ENCODE data around the gene NDFIP2.
A peak's percentile ranks its signal among the peaks of the same experiment; 100 is the strongest.

The NDFIP2 gene, protein sequence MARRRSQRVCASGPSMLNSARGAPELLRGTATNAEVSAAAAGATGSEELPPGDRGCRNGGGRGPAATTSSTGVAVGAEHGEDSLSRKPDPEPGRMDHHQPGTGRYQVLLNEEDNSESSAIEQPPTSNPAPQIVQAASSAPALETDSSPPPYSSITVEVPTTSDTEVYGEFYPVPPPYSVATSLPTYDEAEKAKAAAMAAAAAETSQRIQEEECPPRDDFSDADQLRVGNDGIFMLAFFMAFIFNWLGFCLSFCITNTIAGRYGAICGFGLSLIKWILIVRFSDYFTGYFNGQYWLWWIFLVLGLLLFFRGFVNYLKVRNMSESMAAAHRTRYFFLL

DNA sequence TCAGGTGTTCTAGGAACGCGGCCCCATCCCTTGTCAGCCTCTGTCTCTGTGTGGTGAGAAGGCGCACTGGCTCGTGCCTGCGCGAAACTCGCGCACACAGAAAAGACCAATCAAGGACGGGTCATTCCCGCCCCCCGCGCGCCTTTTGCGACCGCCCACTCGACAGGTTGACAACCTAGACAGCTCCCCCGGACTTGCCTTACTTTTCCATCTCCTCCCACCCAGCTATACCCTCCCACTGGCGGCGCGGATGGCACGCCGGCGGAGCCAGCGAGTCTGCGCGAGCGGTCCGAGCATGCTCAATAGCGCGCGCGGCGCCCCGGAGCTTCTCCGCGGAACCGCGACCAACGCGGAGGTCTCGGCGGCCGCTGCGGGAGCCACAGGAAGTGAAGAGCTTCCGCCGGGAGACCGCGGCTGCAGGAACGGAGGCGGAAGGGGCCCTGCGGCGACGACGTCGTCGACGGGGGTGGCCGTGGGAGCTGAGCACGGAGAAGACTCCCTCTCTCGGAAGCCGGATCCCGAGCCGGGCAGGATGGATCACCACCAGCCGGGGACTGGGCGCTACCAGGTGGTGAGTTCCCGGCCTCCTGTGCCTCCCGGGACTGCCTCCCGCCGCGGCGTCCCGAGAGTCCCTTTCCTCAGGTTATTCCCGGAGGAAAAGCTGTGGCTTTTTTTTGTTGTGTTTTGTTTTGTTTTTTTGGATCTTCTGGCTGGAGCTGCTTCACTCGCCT is at the start of gene NDFIP2:
NDFIP2 (plus strand) TSS at position 202 of the 731 bp plus-strand sequence; CDS start at position 251, 49 bp downstream.
- DNase-seq, result peak; percentile 93

DNA sequence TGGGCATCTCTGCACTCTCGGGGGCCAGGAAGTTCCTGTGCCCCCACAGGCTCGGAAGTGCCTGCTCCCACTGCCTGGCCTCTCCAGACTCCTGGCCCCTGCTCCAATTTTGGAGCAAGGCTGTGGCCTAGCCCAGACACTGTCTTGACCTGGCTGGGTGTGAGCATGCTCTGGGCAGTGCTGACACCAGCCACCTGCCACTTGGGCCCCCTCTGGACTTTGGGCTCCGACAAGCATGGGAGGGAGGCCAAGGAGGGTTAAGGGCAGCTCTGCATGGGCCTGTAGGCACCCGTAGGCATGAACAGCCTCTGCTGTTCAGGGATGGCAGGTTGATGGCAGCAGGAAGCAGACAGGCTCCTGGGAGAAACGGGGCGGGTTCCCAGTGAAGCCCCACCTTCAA is 48.9 kb upstream of the NDFIP2 start:
- DNase-seq, result no peak

DNA sequence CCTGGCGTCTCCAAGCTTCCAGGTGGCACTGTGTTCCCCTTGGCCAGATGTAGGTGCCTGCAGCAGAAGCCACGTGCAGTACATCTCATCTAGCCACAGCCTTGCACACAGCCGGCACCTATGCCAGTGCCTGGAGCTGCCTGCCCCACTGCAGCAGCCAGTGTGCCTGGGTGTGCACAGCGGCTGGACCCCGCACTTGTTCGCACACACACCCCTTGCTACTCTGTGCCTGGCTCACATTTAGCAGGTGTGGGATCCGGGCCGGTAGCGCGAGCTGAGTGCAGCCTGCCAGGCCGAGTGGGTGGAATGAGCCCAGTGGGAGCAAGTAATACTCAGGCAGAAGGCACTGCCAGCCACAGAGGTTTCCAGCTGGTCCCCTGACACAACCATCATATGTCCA is 48.0 kb upstream of the NDFIP2 start:
- no peak for DNase-seq

DNA sequence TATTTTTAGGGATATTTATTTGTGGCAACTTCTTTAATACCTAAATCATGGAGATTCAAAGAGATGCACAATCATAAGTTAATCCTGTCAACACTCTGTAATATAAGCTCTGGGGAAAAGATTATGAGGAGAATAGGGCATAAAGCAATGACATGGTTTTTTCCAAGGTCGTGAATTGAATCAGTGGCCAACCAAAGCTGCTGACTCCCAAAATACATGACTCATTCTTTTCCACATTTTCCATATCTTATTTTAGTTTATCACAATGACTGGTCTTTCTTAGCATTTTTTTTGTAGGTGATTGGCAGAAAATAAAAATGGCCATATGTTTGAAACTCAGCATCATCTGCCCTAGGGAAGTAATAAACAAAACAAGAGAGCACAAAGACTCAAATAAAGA is 46.4 kb upstream of the NDFIP2 start:
- DNase-seq, result no peak

DNA sequence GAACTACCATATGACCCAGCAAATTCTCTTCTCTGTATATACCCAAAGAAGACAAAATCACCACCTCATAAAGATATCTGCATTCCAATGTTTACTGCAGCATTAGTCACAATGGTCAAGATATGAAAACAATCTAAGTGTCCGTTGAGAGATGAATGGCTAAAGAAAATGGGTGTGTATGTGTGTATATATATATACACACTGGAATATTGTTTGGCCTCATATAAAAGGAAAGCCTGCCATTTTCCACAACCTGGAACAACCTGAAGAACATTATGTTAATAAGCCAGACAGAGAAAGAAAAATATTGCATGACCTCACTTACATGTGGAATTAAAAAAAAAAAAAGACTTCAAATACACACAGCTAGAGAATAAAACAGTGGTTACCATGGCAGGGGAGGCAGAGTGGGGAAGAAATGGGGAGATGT is 45.4 kb upstream of the NDFIP2 start:
- DNase-seq, result no peak

DNA sequence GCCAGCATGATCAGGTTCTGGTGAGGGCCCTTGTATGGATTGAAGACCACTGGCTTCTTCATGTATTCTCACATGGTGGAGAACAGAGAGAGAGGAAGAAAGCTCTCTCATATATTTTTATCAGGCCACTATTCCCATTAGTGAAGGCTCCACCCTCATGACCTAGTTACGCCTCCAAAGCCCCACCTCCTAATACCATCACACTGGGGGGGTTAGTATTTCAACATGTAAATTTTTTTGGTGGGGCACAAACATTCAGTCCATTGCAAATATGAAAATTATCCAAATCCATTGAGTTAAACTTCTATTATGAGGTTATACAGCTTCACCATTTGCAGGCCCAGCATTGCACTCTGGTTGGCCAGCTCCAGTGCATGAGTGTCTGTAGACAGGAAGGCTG is 41.7 kb upstream of the NDFIP2 start:
- no peak for DNase-seq

DNA sequence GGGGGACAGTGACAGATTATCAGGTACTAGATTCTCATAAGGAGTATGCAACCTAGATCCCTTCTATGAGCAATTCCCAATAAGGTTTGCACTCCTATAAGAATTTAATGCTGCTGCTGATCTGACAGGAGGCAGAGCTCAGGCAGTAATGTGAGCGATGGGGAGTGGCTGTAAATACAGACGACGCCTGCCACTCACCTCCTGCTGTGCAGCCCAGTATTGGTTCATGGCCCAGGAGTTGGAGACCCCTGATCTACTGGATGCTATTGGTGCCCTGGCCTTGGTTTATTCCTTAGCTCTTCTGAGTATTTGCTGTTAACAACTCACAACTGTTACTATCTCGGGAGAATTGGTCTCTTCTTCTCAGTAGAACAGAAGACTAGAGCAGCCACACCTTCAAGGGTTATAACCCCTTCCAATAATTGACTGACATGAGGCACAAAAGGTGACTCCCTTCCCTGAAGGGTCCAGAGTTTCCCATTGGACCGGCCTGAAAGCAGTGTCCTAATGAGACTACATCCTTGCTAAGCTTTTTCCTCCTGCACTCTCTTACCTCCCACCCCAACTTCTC is 39.9 kb upstream of the NDFIP2 start:
- no peak for DNase-seq

DNA sequence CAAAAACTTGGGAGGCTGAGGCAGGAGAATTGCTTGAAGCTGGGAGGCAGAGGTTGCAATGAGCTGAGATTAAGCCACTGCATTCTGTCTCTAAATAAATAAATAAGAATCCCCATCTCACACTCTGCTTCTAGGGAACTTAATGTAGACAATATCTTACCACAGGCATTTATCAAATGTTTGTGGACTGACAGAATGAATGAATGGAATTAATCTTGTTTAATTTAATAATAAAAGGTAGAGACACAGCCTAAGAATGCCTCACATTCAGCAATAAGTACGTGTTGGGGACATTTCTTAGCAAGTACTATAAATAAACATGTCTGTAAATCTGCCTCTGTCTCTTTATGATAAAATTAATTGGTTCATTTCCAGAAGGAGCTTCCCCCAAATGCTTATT is 38.7 kb upstream of the NDFIP2 start:
- no peak for DNase-seq

DNA sequence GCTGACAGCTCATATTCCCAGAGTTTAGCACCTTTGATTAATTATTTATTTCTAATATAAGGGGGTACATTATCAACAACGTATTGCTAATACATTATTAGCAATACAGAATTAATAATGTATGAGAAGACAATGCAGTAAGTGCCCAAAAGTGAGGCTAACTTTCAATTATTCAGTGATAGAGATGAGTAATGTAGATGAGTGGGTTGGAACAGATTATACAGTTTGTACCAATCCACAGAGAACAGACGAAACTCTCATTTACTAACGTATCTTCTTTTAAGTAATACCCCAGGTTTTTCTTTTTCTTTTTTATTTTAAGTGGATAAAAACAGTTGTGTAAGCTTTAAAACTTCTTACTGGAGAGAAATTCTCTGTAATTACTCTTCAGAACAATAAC is 38.2 kb upstream of the NDFIP2 start:
- no peak for DNase-seq

DNA sequence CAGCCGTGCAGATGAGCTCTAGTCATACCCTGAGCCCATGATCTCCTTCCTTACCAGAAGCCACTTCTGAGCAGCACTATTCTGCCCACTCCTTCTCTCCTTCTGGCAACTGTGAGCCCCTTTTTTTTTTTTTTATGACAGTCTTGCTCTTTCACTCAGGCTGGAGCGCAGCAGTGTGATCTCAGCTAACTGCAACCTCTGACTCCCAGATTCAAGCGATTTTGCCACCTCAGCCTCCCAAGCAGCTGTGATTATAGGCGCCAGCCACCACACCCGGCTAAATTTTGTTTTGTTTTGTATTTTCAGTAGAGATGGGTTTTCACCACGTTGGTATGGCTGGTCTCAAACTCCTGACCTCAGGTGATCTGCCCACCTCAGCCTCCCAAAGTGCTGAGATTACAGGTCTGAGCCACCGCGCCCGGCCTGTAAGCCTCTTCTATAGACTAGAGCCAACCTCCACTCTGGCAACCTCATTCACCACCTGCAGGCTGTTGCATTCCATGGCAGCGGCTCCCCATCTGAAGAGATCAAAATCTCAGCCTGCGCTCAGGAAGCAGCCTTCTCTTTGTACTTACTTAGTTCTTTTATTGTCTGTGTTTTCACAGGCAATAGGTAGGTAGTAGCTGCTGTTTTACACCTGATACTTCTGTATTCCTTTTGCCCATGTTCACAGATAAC is 34.8 kb upstream of the NDFIP2 start:
- peak; percentile 25 for DNase-seq

DNA sequence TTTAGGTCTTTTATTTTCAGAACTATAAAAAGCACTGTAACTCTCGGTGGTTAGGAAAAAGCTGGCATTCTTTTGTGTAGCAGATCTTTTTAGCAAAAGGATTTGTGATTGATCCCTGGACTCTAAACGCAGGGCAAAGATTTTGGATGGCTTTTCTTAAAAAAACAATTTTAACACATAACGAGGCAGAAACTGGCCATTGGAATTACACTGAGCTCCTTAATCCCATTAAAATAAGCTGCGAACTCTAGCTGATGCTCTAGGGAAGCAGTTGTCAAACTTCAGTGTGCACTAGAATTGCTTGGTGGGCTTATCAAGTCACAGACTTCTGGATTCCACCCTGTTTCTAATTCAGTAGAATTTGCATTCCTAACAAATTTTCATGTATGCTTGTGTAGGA is 33.8 kb upstream of the NDFIP2 start:
- DNase-seq, result no peak

DNA sequence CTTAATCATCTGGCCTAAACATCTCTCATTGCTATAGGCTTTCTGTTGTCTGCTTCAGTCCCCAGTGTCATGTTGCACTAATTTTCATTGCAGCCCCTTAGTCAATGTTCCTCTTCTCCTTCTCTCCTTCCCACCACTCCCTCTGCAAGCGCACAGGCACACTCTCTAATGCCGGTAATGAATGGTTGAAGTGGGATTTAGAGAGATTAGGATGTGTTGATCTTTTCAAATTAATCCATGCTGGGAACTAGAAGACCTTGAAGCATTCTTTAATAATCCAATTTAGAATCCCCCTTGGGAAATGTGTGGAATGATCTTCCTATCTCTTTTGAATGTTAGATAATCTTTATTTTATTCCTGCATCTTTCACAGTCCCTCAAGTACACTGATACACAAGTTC is 33.2 kb upstream of the NDFIP2 start:
- DNase-seq, result no peak

DNA sequence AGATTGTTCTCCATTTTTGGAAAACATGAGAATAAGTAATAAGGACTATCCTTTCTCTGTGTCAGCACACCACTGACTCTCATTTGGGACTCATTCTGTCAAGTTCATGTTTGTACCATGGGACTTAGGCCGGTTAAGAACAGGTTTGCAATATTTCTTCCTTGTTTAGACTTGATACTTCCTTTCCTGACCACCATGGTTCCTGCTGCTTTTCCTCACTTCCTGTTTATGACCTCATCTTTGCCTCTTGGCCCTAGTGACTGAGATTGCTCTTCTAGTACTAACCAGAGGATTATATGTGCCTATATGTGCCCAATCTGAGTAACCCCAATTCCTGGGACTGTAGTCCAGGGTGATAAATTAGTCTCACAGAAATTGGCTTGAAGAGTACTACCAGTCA is 32.5 kb upstream of the NDFIP2 start:
- no peak for DNase-seq

DNA sequence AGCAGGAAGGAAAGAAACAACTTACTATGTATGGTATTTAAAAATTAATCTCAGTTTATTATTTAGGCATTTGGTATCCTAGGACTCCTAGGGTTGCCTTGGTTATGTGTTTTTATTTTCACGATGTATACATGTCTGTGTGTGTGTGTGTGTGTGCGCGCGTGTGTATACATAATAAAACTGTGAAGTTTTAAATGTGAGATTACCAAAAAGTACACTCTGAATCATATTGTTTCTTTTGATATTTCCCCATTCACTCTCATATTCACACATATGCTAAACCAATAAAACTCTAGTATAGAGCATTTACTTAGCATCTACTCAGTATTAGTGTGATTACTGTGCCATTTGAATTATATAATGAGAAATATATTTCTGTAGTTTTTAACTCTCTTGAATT is 30.8 kb upstream of the NDFIP2 start:
- peak; percentile 49 for DNase-seq

DNA sequence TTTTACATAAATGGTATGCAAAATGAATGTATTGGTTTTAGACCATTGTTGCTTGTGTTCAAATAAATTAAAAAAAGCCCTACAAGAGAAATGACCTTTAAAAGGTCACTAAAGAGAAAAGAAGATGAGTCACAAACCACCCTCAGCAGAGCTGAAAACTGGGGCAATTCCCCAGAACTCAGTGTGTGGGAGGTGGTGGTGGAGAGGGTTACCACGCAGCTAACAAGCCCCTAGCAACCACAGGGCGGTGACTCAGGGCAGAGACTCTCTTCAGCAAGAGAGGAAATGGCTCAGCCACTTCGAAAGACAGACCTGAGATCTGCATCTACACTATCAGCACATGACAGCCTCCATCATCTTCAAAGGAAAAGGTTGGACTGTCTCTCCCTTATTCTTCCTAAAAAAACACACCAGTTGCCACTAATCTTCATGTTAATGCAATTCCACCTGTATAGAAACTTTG is 29.4 kb upstream of the NDFIP2 start:
- DNase-seq, result peak; percentile 97

DNA sequence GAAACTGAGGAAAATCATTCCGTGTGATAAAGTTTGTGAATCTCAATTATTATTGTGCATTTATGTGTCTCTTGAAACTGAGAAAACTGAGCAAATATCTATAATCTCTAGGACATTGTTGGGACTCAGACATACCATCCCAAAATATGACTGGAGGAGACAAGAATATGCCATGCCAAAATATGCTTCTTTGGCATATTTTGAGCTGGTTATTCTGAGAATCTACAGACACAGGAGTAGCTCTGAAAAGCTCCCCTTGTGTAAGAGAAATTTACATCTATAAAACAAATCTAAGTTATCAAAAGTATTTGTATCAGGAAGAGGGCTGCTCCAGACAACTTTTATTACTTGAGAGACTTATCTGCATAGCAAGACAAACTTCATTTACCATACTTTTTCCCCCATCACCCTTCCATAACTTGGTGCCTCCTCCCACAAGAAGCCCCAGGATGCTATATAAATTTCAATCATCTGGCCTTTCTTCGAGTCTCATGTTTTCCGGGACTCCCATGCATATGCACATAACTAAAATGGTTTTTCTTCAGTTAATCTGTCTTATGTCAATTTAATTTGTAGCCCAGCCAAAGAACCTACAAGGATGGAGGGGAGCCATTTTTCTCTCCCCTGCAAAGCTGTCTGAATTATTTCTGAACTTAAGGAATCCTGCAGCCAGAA is 28.6 kb upstream of the NDFIP2 start:
- DNase-seq, result no peak

DNA sequence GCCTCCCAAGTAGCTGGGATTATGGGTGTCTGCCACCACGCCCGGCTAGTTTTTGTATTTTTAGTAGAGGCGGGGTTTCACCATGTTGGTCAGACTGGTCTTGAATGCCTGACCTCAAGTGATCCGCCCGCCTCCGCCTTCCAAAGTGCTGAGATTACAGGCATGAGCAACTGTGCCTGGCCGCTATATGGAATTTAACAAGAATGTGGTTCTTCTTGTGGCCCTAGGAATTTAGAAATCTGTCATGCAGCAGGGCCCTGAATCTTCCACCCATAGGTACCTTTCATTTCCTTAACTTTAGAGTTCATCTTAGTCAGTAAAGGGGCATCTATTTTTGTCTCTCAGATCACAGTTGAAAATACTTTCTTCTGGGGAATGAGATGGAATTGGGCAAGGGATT is 25.6 kb upstream of the NDFIP2 start:
- DNase-seq, result no peak

DNA sequence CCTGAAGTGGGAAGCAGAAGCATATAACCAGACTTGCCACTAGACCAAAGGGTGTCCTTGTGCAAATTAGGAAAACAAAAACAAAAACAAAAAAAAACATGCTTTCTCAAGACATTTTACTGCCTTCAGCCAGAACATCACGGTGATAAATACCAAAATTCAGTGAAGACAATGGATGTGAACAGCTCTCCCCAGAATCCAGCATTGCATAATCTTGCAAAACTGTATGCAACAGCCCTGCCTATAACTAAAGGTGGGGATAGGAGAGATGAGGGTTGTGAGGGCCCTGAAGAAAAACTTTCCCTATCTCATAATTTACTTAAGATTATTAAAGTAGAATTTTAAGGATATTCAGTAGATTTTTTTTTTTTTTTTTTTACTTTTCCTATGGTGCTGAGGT is 24.9 kb upstream of the NDFIP2 start:
- DNase-seq, result no peak

DNA sequence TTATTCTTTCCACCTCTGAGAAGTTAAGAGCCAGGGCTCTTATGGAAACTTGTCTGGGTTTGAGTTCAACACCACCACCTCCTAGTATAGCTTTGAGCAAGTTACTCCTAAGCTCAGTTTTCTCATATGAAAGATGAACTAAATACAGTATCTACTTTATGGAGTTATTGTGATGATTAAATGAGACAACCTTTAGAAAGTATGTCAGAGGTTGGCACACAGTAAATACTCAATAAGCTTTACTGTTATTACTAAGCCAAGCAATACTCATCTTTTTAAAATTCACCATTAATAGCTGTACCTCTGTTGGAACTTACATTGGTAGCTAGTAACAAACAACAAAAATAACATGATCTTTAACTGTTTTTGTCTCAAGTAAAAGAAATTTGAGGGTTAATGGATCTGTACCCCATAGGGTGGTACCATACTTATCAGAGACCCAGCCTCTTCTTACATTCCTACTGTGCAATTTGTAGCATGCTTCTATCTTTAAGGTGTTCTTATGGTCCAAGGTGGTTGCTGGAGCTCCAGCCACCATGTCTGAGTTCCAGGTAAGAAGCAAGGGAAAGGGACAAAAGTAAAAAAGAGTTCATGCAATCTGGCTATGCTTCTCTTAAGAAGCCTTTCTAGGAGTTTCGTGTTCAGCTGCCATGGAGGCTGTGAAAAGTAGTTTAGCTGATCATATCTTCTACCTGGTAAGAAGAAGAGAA is 24.1 kb upstream of the NDFIP2 start:
- no peak for DNase-seq

DNA sequence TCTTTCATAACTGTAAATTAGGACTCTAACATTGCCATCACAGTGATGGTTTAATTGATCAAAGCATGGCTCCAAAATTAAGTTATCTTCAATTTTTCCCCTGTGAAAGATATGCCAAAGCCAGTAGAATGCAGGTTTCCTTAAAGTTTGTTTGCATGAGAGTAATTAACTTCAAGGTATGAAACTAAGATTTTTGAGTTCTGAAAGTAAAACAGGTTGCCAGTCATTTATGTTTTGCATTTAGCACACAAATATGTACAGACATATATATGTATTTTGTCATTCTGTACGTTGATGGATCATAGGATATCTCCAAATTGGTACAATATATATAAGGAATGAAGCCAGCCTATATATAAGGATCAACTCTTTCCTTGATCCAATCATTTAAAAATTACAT is 23.6 kb upstream of the NDFIP2 start:
- no peak for DNase-seq

DNA sequence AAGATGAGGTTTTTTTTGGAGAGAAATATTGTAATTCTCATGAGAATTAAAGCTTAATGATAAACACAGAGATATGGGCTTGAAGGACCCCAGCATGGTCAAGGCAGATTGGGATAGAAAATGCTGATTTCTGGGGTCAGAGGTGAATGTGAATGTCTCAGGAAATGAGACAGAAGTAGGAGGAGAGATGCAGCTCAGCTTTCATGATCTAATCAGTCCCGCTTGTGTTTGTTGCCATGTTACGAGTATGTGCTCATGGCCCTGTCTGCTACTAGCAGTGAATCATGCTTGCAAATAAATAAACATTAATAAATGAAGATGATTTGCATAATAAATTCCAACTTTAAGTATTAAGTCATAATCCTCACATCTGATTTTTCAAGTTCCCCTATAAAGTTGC is 23.0 kb upstream of the NDFIP2 start:
- peak; percentile 25 for DNase-seq

DNA sequence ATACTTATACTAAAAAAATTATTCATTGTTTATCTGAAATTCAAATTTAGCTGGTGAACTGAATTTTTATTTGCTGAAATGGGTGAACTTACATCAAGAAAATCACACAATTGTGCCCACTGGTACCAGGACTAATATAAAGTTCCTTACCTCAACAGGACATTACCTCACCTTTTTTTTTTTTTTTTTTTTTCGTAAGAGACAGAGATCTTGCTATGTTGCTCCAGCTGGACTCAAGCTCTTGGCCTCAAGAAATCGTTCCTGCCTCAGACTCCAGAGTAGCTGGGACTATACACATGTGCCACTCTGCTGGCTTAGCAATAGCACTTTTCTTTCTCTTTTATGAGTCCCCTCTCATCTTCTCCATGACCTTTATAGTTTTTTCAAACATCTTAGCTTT is 22.5 kb upstream of the NDFIP2 start:
- no peak for DNase-seq
